PFSK-1 (cell line): Measurements from ENCODE around the gene GJB4.

Source experiments
- POLR2AphosphoS5 ChIP-seq: IDR thresholded peaks from 2 replicates; pipeline ENCODE4 v1.6.1; 2012; ENCODE audit warnings: low read depth, mild to moderate bottlenecking, control low read depth, low read length, moderate library complexity
- SIN3A ChIP-seq: IDR thresholded peaks from 2 replicates; pipeline ENCODE4 v1.6.1; 2012; ENCODE audit warnings: mild to moderate bottlenecking, low read length, moderate library complexity, borderline replicate concordance; ENCODE audit not compliant: insufficient read depth
- TAF1 ChIP-seq: IDR thresholded peaks from 2 replicates; pipeline ENCODE4 v1.6.1; 2012; ENCODE audit warnings: low read length, control low read depth, borderline replicate concordance; ENCODE audit not compliant: insufficient read depth

GRCh38 chr1:34790985-34791384, 31.4 kb downstream of the GJB4 start:
- TF ChIP-seq POLR2AphosphoS5, result no peak
- TF ChIP-seq TAF1, result no peak
- TF ChIP-seq SIN3A, result no peak
